GM20000 (cell line): Measurements from ENCODE around the gene MYH14.

Experiments used
- DNase-seq: peaks from one replicate; pipeline ENCODE4 v3.0.0; 2012; ENCODE audit warnings: low spot score
- CTCF ChIP-seq: IDR thresholded peaks from 2 replicates; pipeline ENCODE4 v1.5.1; 2012; ENCODE audit warnings: mild to moderate bottlenecking, control low read depth; ENCODE audit errors: extremely low read depth, missing control alignments

The MYH14 gene

DNA sequence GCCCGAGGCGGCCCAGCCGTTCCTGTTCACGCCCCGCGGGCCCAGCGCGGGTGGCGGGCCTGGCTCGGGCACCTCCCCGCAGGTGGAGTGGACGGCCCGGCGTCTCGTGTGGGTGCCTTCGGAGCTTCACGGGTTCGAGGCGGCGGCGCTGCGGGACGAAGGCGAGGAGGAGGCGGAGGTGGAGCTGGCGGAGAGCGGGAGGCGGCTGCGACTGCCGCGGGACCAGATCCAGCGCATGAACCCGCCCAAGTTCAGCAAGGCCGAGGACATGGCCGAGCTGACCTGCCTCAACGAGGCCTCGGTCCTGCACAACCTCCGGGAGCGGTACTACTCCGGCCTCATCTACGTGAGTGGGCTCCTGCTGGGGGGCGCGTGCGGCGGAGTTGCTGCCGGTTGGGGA lies 7.0 kb downstream of the MYH14 start:
- TF ChIP-seq CTCF = no peak
- no peak for DNase-seq

DNA sequence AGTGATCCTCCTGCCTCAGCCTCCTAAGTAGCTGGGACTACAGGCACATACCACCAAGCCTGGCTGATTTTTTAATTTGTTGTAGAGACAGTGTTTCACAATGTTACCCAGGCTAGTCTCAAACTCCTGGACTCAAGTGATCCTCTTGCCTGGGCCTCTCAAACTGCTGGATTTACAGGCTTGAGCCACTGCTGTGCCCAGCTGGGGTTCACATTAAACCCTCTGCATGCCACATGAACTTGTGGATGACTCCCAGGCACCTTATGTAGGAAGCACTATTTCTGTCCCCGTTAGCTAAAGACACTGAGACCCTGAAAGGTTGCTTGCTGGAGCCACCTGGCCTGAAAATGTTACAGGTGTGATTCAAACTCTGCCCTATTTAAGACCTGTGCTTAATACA lies 10.5 kb downstream of the MYH14 start:
- no peak for DNase-seq
- TF ChIP-seq CTCF = no peak

- no peak for TF ChIP-seq CTCF
- no peak for DNase-seq
These were observed 11.5 kb downstream of the MYH14 start for GRCh38 chr19:50214699-50215543.

DNA sequence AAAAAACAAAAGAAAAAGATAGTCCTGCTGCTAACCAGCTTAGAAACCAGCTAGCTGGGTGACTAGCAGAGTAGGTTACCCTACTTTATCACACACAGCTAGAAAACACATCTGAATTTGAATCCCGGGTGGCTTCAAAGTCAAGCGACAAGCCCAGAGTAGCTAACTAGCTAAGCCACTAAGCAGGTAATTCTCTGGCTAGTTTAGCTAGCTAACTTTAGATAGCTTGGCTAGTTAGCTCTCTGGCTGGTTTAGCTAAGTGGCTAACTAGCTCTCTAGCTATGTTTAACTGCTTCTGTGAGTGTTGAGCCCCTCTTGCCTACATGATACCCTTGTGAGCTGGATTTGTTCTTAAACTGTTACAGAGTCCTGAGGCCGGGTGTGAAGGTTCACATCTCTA lies 12.4 kb downstream of the MYH14 start:
- DNase-seq = no peak
- TF ChIP-seq CTCF = no peak

DNA sequence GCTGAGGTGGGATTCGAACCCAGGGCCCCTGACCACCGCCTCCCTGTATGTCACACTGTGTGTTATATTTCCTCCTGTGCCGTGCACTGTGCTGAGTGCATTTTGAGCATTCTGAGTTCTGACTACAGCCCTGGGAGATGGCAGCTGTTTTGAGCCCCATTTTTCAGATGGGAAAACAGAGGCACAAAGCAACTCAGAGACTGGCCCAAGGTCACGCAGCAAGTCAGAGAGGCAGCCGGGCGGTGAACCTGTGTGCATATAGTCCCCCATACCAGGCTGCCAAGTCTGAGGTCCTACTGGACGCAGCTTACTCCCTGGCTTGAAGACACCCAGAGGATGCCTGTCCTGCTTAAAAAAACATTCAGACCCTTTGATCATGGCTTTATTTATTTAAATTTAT lies 17.7 kb downstream of the MYH14 start:
- DNase-seq = no peak
- no peak for TF ChIP-seq CTCF

DNA sequence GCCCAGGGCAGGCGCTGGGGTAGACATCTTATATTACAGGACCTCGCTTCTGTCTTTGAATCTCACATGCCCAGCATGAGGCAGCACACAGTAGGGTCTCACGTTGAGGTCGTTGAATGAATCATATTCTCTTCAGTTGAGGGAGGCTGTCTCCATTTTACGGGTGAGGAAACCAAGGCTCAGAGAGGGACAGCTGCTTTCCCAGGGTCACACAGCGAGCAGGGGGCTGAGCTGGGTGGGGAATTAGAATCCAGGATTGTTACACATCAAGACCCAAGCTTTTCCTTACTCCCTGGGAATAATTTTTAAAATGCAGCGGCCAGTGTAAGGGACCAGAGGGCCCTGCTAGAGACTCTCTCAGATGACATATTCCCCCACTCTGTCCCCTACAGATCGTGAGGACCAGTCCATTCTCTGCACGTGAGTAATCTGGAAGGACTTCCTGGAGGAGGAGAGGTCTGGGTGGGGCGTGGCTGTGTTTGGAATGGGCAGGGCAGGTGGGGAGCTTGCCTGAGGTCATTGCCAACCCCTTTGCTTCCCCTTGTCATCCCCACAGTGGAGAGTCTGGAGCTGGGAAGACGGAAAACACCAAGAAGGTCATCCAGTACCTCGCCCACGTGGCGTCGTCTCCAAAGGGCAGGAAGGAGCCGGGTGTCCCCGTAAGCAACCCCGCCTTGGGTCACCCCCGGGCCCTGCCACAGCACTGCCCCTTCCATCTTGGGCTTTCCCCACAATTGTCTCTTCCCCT lies 19.4 kb downstream of the MYH14 start:
- no peak for DNase-seq
- no peak for TF ChIP-seq CTCF

GRCh38 chr19:50223439-50223716 lies 20.0 kb downstream of the MYH14 start:
- DNase-seq = no peak
- TF ChIP-seq CTCF = no peak
